Ishikawa (cell line): ENCODE results near the gene SLAMF8.

Source experiments
- CEBPB ChIP-seq: IDR thresholded peaks from 2 replicates; pipeline ENCODE4 v1.6.1; 2012
- CREB1 ChIP-seq: IDR thresholded peaks from 2 replicates; pipeline ENCODE4 v1.6.1; 2012; ENCODE audit warnings: low read depth
- EGR1 ChIP-seq: IDR thresholded peaks from 2 replicates; pipeline ENCODE4 v1.6.1; 2012
- EP300 ChIP-seq: IDR thresholded peaks from 2 replicates; pipeline ENCODE4 v1.6.1; 2012; ENCODE audit warnings: borderline replicate concordance
- FOXM1 ChIP-seq: IDR thresholded peaks from 2 replicates; pipeline ENCODE4 v1.6.1; 2012; ENCODE audit warnings: low read depth, borderline replicate concordance
- NFIC ChIP-seq: IDR thresholded peaks from 2 replicates; pipeline ENCODE4 v1.6.1; 2012
- RAD21 ChIP-seq: IDR thresholded peaks from 2 replicates; pipeline ENCODE4 v1.6.1; 2012; ENCODE audit warnings: low read depth
- TAF1 ChIP-seq: IDR thresholded peaks from 2 replicates; pipeline ENCODE4 v1.6.1; 2012; ENCODE audit warnings: low read depth, mild to moderate bottlenecking
- TCF12 ChIP-seq: IDR thresholded peaks from 2 replicates; pipeline ENCODE4 v1.6.1; 2012; ENCODE audit warnings: low read depth
- TEAD4 ChIP-seq: IDR thresholded peaks from 2 replicates; pipeline ENCODE4 v1.6.1; 2012
- YY1 ChIP-seq: IDR thresholded peaks from 2 replicates; pipeline ENCODE4 v1.6.1; 2012; ENCODE audit warnings: low read depth
- ZBTB7A ChIP-seq: IDR thresholded peaks from 2 replicates; pipeline ENCODE4 v1.6.1; 2012; ENCODE audit warnings: low read depth
- TF ChIP-seq, protein P1 (sequence below): IDR thresholded peaks from 2 replicates; pipeline ENCODE4 v1.6.1; 2012
- TF ChIP-seq, protein P2 (sequence below): IDR thresholded peaks from 2 replicates; pipeline ENCODE4 v1.6.1; 2012
- TF ChIP-seq, protein P3 (sequence below): IDR thresholded peaks from 2 replicates; pipeline ENCODE4 v1.6.1; 2012; ENCODE audit warnings: low read depth, mild to moderate bottlenecking

SLAMF8 gene

DNA sequence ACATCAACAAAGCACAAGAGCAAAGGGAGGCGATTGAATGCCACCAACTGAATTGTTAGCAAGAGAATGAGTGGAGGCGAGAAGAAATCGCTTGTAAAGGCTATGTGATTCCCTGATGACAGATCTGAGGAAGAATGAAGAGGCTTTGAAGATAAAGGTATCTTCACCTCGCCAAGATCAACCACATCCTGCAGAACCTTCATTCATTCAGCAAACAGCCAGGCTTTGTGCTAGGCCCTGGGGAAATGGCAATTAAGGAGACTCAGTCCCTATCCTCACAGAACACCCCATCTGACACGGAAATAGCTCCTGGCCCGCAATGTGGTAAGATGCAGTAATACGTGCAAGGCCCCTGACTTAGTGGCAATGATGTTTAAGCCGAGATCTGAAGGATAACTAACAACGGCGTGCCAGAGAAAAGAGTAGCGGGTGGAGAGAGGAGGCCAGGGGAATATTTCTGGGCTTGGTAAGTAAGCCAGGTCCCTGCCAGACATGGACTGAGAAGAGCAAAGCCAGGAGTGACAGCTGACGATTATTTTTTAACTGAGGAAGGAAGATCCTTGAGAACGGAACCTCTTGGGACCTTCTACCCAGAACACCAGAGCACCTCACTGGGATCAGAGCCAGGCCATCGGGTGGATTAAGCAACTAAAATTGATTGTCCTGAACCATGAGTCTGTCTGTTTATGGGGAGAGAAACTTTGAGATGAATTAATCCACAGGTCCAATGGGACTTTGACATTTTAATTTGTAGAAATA is 40.4 kb downstream of the SLAMF8 start:
- no peak for TF ChIP-seq ZBTB7A
- TF ChIP-seq TAF1: no peak
- TF ChIP-seq FOXM1: no peak
- TF ChIP-seq TEAD4: no peak
- TF ChIP-seq TCF12: no peak
- no peak for TF ChIP-seq CREB1
- TF ChIP-seq YY1: no peak
- TF ChIP-seq, protein P1, sequence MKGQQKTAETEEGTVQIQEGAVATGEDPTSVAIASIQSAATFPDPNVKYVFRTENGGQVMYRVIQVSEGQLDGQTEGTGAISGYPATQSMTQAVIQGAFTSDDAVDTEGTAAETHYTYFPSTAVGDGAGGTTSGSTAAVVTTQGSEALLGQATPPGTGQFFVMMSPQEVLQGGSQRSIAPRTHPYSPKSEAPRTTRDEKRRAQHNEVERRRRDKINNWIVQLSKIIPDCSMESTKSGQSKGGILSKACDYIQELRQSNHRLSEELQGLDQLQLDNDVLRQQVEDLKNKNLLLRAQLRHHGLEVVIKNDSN: no peak
- TF ChIP-seq CEBPB: no peak
- TF ChIP-seq EP300: no peak
- no peak for TF ChIP-seq NFIC
- TF ChIP-seq, protein P2, sequence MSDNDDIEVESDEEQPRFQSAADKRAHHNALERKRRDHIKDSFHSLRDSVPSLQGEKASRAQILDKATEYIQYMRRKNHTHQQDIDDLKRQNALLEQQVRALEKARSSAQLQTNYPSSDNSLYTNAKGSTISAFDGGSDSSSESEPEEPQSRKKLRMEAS: no peak
- TF ChIP-seq, protein P3, sequence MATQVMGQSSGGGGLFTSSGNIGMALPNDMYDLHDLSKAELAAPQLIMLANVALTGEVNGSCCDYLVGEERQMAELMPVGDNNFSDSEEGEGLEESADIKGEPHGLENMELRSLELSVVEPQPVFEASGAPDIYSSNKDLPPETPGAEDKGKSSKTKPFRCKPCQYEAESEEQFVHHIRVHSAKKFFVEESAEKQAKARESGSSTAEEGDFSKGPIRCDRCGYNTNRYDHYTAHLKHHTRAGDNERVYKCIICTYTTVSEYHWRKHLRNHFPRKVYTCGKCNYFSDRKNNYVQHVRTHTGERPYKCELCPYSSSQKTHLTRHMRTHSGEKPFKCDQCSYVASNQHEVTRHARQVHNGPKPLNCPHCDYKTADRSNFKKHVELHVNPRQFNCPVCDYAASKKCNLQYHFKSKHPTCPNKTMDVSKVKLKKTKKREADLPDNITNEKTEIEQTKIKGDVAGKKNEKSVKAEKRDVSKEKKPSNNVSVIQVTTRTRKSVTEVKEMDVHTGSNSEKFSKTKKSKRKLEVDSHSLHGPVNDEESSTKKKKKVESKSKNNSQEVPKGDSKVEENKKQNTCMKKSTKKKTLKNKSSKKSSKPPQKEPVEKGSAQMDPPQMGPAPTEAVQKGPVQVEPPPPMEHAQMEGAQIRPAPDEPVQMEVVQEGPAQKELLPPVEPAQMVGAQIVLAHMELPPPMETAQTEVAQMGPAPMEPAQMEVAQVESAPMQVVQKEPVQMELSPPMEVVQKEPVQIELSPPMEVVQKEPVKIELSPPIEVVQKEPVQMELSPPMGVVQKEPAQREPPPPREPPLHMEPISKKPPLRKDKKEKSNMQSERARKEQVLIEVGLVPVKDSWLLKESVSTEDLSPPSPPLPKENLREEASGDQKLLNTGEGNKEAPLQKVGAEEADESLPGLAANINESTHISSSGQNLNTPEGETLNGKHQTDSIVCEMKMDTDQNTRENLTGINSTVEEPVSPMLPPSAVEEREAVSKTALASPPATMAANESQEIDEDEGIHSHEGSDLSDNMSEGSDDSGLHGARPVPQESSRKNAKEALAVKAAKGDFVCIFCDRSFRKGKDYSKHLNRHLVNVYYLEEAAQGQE: no peak
- no peak for TF ChIP-seq RAD21
- TF ChIP-seq EGR1: no peak

DNA sequence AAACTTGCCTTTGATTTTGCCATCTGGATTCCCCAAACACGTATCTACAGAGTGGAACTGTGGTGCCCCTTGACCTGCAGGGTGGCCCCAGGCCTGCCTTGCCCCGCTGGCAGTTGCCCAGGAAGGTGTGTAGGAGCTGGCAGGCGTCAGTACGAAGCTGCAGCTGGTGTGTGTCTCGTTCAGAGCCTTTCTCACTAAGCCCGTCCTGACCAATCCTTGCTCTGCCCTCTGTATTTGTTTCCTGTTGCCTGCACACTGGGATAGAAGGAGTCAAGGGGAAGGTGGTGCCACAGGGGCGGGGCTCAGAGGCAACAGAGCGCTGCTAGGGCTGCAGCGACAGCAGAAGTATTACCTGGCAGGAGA is 41.0 kb downstream of the SLAMF8 start:
- no peak for TF ChIP-seq FOXM1
- no peak for TF ChIP-seq EP300
- no peak for TF ChIP-seq YY1
- TF ChIP-seq NFIC: no peak
- no peak for TF ChIP-seq EGR1
- no peak for TF ChIP-seq CEBPB
- TF ChIP-seq CREB1: no peak
- TF ChIP-seq, protein P3: no peak
- TF ChIP-seq RAD21: no peak
- TF ChIP-seq, protein P1: no peak
- TF ChIP-seq, protein P2: peak; percentile 53; the same call in 1 of the 2 replicates
- no peak for TF ChIP-seq TAF1
- 0 out of 2 replicates have a peak, but pooled peaks have one; percentile 31 for TF ChIP-seq TCF12
- TF ChIP-seq ZBTB7A: no peak
- no peak for TF ChIP-seq TEAD4

DNA sequence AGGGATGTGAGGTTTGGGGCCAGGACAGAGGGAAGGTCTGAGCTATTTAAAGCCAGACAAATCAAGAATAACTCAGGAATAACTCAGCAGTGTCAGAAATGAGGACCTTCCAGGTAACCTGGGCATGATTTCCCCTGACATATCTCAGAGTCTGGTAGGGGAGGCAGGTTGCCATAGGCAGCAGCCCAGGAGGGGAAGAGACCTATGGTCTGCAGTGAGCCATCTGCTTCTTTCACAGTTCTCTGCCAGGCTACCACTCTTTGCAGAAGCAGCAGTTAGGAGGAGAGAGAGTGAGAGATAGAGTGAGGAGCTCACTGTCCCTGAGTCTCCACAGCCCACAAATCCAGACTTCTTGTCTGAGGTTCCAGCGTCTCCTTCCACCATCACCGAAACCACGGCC is 42.1 kb downstream of the SLAMF8 start:
- TF ChIP-seq, protein P2: no peak
- TF ChIP-seq TEAD4 (no peak), EP300 (no peak), TCF12 (no peak), CREB1 (no peak), EGR1 (no peak), RAD21 (no peak), TAF1 (no peak), CEBPB (no peak), YY1 (no peak), FOXM1 (no peak), NFIC (no peak), ZBTB7A (no peak)
- TF ChIP-seq, protein P3: no peak
- TF ChIP-seq, protein P1: no peak
